Measurements from ENCODE around the gene MIPOL1.
A peak's percentile ranks its signal among the peaks of the same experiment; 100 is the strongest.
"Not testable (repeated sequence)": the region's sequence is repeated elsewhere in the genome, so short reads cannot be mapped to it uniquely, and the experiment has no call there.

MIPOL1 gene

GRCh38 chr14:37187840-37188577 is 9.7 kb upstream of the MIPOL1 start:
- not testable (repeated sequence) for DNase-seq (ENCODE audit: low read depth)

DNA sequence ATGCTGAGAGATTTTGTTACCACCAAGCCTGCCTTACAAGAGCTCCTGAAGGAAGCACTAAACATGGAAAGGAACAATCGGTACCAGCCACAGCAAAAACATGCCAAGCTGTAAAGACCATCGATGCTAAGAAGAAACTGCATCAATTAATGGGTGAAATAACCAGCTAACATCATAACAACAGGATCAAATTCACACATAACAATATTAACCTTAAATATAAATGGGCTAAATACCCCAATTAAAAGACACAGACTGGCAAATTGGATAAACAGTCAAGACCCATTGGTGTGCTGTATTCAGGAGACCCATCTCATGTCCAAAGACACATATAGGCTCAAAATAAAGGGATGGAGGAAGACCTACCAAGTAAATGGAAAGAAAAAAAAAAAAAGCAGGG is 8.0 kb upstream of the MIPOL1 start:
- DNase-seq (ENCODE audit: low read depth): not testable (repeated sequence)

DNA sequence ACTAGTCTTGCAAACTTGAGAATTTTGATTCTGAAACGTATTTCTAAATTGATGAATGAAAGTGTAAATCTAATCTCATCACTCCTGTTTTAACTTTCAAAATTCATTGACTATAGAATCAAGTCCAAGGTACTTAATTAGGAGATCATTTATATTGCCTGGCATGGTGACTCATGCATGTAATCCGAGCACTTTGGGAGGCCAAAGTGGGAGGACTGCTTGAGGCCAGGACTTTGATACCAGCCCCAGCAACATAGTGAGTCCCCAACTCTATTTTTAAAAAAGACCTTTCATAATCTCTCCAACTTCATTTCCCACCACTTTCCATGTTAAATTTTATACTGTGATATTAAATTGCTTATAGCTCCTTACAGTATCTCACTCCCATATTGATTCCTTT is 3.0 kb upstream of the MIPOL1 start:
- no peak for DNase-seq (ENCODE audit: low read depth)

GRCh38 chr14:37195327-37195726 is 2.4 kb upstream of the MIPOL1 start:
- DNase-seq (ENCODE audit: low read depth): peak; percentile 23

- no peak for DNase-seq (ENCODE audit: low read depth)
Observed at GRCh38 chr14:37196604-37197420, 925 bp upstream of the MIPOL1 start.

GRCh38 chr14:37198273-37198598 is 499 bp downstream of the MIPOL1 start:
- DNase-seq (ENCODE audit: low read depth): no peak

DNA sequence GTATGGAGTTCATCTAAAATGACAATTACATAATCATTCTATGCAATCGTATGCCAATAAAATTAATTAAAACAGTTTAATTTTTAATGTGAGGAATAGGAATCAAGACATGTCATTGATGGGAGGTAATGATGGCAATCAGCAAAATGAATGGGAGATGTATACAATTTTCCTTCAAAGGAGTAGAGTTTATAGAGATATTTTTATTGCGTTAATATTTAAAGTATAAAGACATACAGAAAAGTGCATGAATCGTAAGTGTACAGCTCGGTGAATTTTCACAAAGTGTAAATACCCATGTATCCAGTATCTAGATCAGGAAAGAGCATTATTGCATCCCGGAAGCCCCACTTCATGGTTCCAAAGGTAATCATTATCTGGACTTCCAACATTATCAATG is 1.2 kb downstream of the MIPOL1 start:
- no peak for DNase-seq (ENCODE audit: low read depth)

GRCh38 chr14:37201724-37202123 is 4.0 kb downstream of the MIPOL1 start:
- DNase-seq (ENCODE audit: low read depth): peak; percentile 5

- DNase-seq (ENCODE audit: low read depth): peak; percentile 41
Observed at GRCh38 chr14:37202265-37202664, 4.5 kb downstream of the MIPOL1 start.

DNA sequence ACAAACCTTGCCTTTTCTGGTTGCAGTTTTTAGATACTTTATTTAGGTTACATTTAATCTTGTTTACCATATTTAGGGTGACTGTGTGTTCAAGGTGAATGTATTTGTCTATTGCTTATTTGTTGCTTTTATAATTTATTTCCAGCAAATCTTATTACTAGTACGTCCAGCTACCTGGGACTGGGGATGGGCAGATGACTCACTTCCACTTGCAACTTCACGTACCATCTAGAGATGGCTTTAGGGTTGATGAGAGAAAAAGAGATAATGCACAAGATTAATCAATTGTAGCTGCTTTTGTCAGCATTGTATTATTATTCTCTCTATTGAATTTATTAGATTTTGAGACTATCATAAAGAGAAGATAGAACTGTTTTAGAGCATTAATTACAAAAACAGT is 5.1 kb downstream of the MIPOL1 start:
- DNase-seq (ENCODE audit: low read depth): peak; percentile 49

- no peak for DNase-seq (ENCODE audit: low read depth)
Observed at GRCh38 chr14:37203423-37203822, 5.7 kb downstream of the MIPOL1 start.

GRCh38 chr14:37205623-37206605 is 8.2 kb downstream of the MIPOL1 start:
- not testable (repeated sequence) for DNase-seq (ENCODE audit: low read depth)

DNA sequence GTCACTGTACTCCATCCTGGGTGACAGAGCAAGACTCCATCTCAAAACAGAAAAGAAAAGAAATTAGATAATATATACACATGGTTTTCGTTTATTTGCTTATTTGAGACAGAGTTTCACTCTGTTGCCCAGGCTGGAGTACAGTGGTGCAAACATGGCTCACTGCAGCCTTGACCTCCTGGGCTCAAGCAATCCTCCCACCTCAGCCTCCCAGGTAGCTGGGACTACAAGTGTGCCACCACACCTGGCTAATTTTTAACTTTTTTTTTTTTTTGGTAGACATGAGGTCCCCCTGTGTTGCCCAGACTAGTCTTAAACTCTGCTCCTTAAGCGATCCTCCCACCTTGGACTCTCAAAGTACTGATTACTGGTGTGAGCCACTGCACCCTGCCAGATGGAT is 11.9 kb downstream of the MIPOL1 start:
- DNase-seq (ENCODE audit: low read depth): not testable (repeated sequence)

- no peak for DNase-seq (ENCODE audit: low read depth)
Observed at GRCh38 chr14:37210448-37210847, 12.7 kb downstream of the MIPOL1 start.

DNA sequence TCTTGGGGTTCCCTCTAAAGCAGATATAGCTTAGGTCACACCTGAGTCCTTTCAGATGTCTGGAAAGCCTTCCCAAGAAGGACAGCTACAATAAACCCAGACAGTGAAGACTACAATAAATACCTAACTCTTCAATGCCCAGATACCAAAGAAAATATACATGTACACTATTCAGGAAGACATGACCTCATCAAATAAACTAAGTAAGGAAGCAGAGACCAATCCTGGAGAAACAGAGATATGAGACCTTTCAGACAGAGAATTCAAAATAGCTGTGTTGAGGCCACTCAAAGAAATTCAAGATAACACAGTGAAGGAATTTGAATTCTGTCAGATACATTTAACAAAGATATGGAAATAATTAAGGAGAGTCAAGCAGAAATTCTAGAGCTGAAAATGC is 15.3 kb downstream of the MIPOL1 start:
- no peak for DNase-seq (ENCODE audit: low read depth)

DNA sequence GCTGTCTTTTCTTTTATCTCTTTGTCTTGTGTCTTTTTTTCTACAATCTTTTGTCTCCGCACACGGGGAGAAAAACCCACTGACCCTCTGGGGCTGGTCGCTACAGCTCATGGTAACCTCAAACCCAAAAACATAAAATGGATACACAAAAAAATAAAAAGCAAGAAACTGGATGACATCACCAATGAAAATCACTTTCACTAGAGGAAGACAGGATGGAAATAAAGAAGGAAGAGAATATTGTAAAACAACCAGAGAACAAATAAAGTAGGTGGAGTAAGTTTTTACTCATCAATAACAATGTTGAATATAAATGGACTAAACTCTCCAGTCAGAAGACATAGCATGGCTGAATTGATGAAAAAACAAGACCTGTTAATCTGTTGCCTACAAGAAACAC is 17.6 kb downstream of the MIPOL1 start:
- no peak for DNase-seq (ENCODE audit: low read depth)

DNA sequence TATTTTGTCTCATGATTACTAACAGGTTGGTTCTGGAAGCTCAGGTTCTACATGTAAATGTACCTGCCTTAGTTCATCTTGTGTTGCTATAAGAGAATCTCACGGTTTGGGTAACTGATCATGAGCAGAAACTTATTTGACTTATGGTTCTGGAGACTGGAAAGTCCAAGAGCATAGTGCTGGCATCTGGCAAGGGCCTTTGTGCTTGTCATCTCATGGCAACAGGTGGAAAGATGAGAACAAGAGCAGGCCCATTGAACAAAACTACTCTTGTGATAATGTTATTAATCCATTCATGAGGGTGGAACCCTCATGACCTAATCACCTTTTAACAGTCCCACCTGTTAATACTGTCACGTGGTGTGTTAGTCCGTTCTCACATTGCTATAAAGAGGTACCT is 23.3 kb downstream of the MIPOL1 start:
- no peak for DNase-seq (ENCODE audit: low read depth)

DNA sequence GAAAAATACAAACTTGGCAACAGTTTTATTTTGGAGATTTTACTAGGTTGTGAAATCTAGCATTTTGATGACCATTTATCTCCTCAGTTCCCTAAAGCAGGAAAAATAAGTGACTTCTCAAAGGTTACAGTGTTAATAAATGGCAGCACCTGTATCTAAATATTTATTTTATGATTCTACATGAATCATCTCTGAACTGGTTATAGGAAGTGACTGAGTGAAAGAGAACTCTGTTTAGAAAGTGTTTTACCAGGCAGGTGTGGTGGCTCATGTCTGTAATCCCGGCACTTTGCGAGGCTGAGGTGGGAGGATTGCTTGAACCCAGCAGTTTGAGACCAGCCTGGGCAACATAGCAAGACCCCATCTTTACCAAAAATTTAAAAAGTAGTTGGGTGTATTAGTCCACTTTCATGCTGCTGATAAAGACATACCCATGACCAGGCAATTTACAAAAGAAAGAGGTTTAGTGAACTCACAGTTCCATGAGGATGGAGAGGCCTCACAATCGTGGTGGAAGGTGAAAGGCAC is 26.3 kb downstream of the MIPOL1 start:
- no peak for DNase-seq (ENCODE audit: low read depth)

DNA sequence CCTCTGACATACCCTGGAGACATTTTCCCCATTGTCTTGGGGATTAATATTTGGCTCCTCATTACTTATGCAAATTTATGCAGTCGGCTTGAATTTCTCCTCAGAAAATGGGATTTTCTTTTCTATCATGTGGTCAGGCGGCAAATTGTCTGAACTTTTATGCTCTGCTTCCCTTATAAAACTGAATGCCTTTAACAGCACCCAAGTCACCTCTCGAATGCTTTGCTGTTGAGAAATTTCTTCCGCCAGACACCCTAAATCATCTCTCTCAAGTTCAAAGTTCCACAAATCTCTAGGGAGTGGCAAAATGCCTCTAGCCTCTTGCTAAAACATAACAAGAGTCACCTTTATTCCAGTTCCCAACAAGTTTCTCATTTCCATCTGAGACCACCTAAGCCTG is 27.9 kb downstream of the MIPOL1 start:
- DNase-seq (ENCODE audit: low read depth): not testable (repeated sequence)

GRCh38 chr14:37230551-37231194 is 32.9 kb downstream of the MIPOL1 start:
- peak; percentile 69 for DNase-seq (ENCODE audit: low read depth)

DNA sequence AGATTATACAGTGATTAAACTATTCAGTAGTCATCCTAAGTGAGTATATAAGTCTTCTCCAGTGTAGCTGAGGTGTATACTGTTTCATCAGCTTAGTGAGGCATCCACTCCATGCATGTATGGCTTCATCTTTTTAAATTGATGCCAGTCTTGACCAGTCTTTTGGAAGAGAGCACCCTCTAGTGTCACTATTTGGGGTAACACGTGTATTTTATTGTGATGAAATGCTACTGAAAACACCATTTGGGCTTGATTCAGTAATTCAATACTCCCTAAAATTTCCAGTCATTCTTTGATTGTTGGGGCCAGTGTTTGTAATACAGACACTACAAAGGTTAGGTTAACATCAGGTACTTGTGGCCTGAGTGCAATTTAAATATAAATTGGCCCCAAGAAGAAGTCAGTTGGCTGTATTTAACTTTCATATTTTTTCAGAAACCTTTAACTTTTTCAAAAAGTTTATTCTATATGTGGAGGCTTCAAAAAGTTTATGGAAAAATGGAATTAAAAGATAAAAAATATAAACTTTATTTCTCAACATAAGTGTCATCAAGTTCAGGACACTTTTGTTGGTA is 35.3 kb downstream of the MIPOL1 start:
- peak; percentile 74 for DNase-seq (ENCODE audit: low read depth)
